Measurements from ENCODE around the gene MYLIP.

- TF ChIP-seq CTCF (IDR thresholded peaks at IDR 0.05): no peak
- TF ChIP-seq POLR2AphosphoS5 (IDR thresholded peaks at IDR 0.05): no peak
- TF ChIP-seq POLR2A (IDR thresholded peaks at IDR 0.05): no peak
- no peak for TF ChIP-seq EP300 (IDR thresholded peaks at IDR 0.05)
Observed at GRCh38 chr6:16118825-16119224, 10.1 kb upstream of the MYLIP start.
